Measurements from ENCODE around the gene FZR1.

The FZR1 gene

GRCh38 chr19:3505598-3506383 is at the start of gene FZR1:
Gene FZR1 (plus strand): TSS chr19:3506311. CDS start chr19:3522990, 16,679 bp downstream.
- peak within 1 kb of the TSS; percentile 79 for H3K4me3 ChIP-seq (ENCODE audit: control insufficient read depth, low read depth, low read length)
- TF ChIP-seq CTCF (conservative IDR thresholded peaks at IDR 0.05; ENCODE audit: control insufficient read depth, insufficient read depth, low read depth, low read length): no peak
- DNase-seq (ENCODE audit: low read depth): peak; percentile 98

GRCh38 chr19:3456925-3457527 is 49.1 kb upstream of the FZR1 start:
- no peak overlapping the region for H3K4me3 ChIP-seq (ENCODE audit: control insufficient read depth, low read depth, low read length)
- DNase-seq (ENCODE audit: low read depth): no peak
- no peak for TF ChIP-seq CTCF (conservative IDR thresholded peaks at IDR 0.05; ENCODE audit: control insufficient read depth, insufficient read depth, low read depth, low read length)

GRCh38 chr19:3457528-3458228 is 48.4 kb upstream of the FZR1 start:
- H3K4me3 ChIP-seq (ENCODE audit: control insufficient read depth, low read depth, low read length): no peak overlapping the region
- TF ChIP-seq CTCF (conservative IDR thresholded peaks at IDR 0.05; ENCODE audit: control insufficient read depth, insufficient read depth, low read depth, low read length): no peak
- no peak for DNase-seq (ENCODE audit: low read depth)

GRCh38 chr19:3458229-3459088 is 47.7 kb upstream of the FZR1 start:
- no peak overlapping the region for H3K4me3 ChIP-seq (ENCODE audit: control insufficient read depth, low read depth, low read length)
- TF ChIP-seq CTCF (conservative IDR thresholded peaks at IDR 0.05; ENCODE audit: control insufficient read depth, insufficient read depth, low read depth, low read length): no peak
- no peak for DNase-seq (ENCODE audit: low read depth)

- DNase-seq (ENCODE audit: low read depth): peak; percentile 93
- no peak overlapping the region for H3K4me3 ChIP-seq (ENCODE audit: control insufficient read depth, low read depth, low read length)
- TF ChIP-seq CTCF (conservative IDR thresholded peaks at IDR 0.05; ENCODE audit: control insufficient read depth, insufficient read depth, low read depth, low read length): no peak
These were observed 46.8 kb upstream of the FZR1 start for GRCh38 chr19:3459089-3459881.

All from fibroblast of mammary gland (primary cell).